NB4 (cell line): Measurements from ENCODE around the gene DCC.

Source experiments
- DNase-seq: peaks from one replicate; pipeline ENCODE4 v3.0.0; 2010; ENCODE audit warnings: low read depth
- H3K4me3 ChIP-seq: one replicate; pipeline ENCODE4 v1.5.1; 2011; ENCODE audit warnings: mild to moderate bottlenecking, low read depth, low read length, moderate library complexity
- CTCF ChIP-seq: IDR thresholded peaks from one replicate; pipeline ENCODE4 v1.5.1; 2012; ENCODE audit warnings: low read depth, low read length
- MYC ChIP-seq: IDR thresholded peaks from 2 replicates; pipeline ENCODE4 v1.6.1; 2011; ENCODE audit warnings: low read depth, low read length
- POLR2A ChIP-seq: IDR thresholded peaks from 2 replicates; pipeline ENCODE4 v1.6.1; 2011; ENCODE audit warnings: mild to moderate bottlenecking; ENCODE audit not compliant: insufficient read length; ENCODE audit errors: extremely low read depth
- TF ChIP-seq, protein P1 (sequence below): IDR thresholded peaks from 2 replicates; pipeline ENCODE4 v1.6.1; 2011; ENCODE audit warnings: low read depth, low read length

DCC gene

GRCh38 chr18:53541924-53542323 lies 1201.9 kb downstream of the DCC start:
- DNase-seq, result no peak
- H3K4me3 ChIP-seq, result no peak overlapping the region
- TF ChIP-seq, protein P1, sequence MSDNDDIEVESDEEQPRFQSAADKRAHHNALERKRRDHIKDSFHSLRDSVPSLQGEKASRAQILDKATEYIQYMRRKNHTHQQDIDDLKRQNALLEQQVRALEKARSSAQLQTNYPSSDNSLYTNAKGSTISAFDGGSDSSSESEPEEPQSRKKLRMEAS, result no peak
- TF ChIP-seq MYC (no peak), POLR2A (no peak), CTCF (no peak)

- DNase-seq, result no peak
- TF ChIP-seq POLR2A (no peak), CTCF (no peak), MYC (no peak)
- TF ChIP-seq, protein P1, result no peak
- no peak overlapping the region for H3K4me3 ChIP-seq
These were observed 1203.7 kb downstream of the DCC start for GRCh38 chr18:53543711-53544110.

DNA sequence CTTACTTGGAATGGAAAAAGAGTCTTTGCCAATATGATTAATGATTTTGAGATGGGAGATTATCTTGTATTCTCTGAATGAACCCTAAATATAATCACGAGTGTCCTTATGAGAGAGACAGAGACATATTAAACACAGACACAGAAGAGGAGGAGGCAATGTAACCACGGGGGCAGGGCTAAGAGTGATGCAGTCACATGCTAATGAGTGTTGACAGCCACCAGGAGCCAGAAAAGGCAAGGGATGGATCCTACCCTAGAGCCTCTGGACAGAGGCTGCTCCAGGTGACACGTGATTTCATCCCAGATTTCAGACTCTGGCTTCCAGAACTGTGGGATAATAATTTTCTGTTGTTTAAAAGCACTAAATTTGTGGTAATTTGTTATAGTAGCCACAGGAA lies 1204.9 kb downstream of the DCC start:
- no peak overlapping the region for H3K4me3 ChIP-seq
- no peak for DNase-seq
- TF ChIP-seq CTCF (no peak), POLR2A (no peak), MYC (no peak)
- TF ChIP-seq, protein P1, result no peak

- TF ChIP-seq POLR2A (no peak), CTCF (no peak), MYC (no peak)
- TF ChIP-seq, protein P1, result no peak
- DNase-seq, result no peak
- no peak overlapping the region for H3K4me3 ChIP-seq
These were observed 1212.0 kb downstream of the DCC start for GRCh38 chr18:53551868-53552426.

GRCh38 chr18:53553030-53553429 lies 1213.0 kb downstream of the DCC start:
- no peak overlapping the region for H3K4me3 ChIP-seq
- DNase-seq, result no peak
- no peak for TF ChIP-seq MYC
- no peak for TF ChIP-seq POLR2A
- TF ChIP-seq, protein P1, result no peak
- no peak for TF ChIP-seq CTCF

- no peak overlapping the region for H3K4me3 ChIP-seq
- TF ChIP-seq, protein P1, result no peak
- no peak for TF ChIP-seq CTCF
- DNase-seq, result no peak
These were observed 1216.5 kb downstream of the DCC start for GRCh38 chr18:53556450-53556849.
